Smooth muscle cell (in vitro differentiated cells): ENCODE results near the gene XCL1. TPM values are rescaled to one million over a fixed set of nuclear protein-coding genes. Genes with fewer than 3 reads are reported as not detected.

Experiments used
- DNase-seq: peaks from one replicate; lab custom pipeline; 2025; ENCODE audit not compliant: unreplicated experiment; lab: John Stamatoyannopoulos, UW
- H2AFZ ChIP-seq: fragments of 200-600 bp; sonication (generic); 2 replicates; pipeline ENCODE4 v1.6.0; 2016; ENCODE audit warnings: antibody characterized with exemption, low read depth, mild to moderate bottlenecking
- H3F3A ChIP-seq: fragments of 200-600 bp; sonication (generic); 2 replicates; pipeline ENCODE4 v1.6.0; 2017; ENCODE audit warnings: antibody characterized with exemption, low read depth
- H3K27ac ChIP-seq: fragments of 200-600 bp; sonication (generic); 2 replicates; pipeline ENCODE4 v1.5.1; 2016; ENCODE audit warnings: low read depth, mild to moderate bottlenecking
- H3K27me3 ChIP-seq: fragments of 200-600 bp; sonication (generic); 2 replicates; pipeline ENCODE4 v1.6.1; 2016; ENCODE audit warnings: low read depth, mild to moderate bottlenecking
- H3K36me3 ChIP-seq: fragments of 200-600 bp; sonication (generic); 2 replicates; pipeline ENCODE4 v1.5.1; 2016; ENCODE audit warnings: low read depth
- H3K4me1 ChIP-seq: fragments of 200-600 bp; sonication (generic); 2 replicates; pipeline ENCODE4 v1.5.1; 2016; ENCODE audit warnings: low read depth
- H3K4me2 ChIP-seq: fragments of 200-600 bp; sonication (generic); 2 replicates; pipeline ENCODE4 v1.6.0; 2016; ENCODE audit warnings: mild to moderate bottlenecking
- H3K4me3 ChIP-seq: fragments of 200-600 bp; sonication (generic); 2 replicates; pipeline ENCODE4 v1.5.1; 2016; ENCODE audit warnings: mild to moderate bottlenecking
- H3K79me2 ChIP-seq: fragments of 200-600 bp; sonication (generic); 2 replicates; pipeline ENCODE4 v1.6.0; 2016; ENCODE audit warnings: low read depth, mild to moderate bottlenecking
- H3K9ac ChIP-seq: fragments of 200-600 bp; sonication (generic); 2 replicates; pipeline ENCODE4 v1.6.0; 2016; ENCODE audit warnings: low read depth
- H3K9me3 ChIP-seq: fragments of 200-600 bp; sonication (generic); replicated peaks from 2 replicates; pipeline ENCODE4 v1.5.1; 2016; ENCODE audit warnings: low read depth
- H4K20me1 ChIP-seq: fragments of 200-600 bp; sonication (generic); 2 replicates; pipeline ENCODE4 v1.6.0; 2016; ENCODE audit warnings: low read depth
- WGBS: methylation state at CpG from one replicate; pipeline ENCODE4 v1.1.7; 2016; ENCODE audit warnings: low lambda C conversion rate; 5-methylcytosine and 5-hydroxymethylcytosine counted together
- polyA plus RNA-seq: library from polyadenylated mRNA; unstranded; fragments of >200 nt; fragmentation: Nextera tagmentation; extraction: Ambion mirVana; gene quantifications from 2 replicates; pipeline ENCODE4 v1.2.1, GENCODE V29; 2016
- total RNA-seq: library from RNA; depleted of rRNA; stranded (reverse); fragments of >200 nt; gene quantifications from 2 replicates; pipeline ENCODE4 v1.2.3, GENCODE V29; 2014
- TF ChIP-seq, protein P1 (sequence below): fragments of 200-600 bp; sonication (generic); IDR thresholded peaks from 2 replicates; pipeline ENCODE4 v1.5.1; 2017; ENCODE audit warnings: borderline replicate concordance, mild to moderate bottlenecking, antibody characterized with exemption; ENCODE audit not compliant: insufficient read depth, poor library complexity, severe bottlenecking

XCL1 gene
- total and polyA plus RNA-seq, 2 experiments from 2014 or later, result 0.45 TPM; not detected in 1

DNA sequence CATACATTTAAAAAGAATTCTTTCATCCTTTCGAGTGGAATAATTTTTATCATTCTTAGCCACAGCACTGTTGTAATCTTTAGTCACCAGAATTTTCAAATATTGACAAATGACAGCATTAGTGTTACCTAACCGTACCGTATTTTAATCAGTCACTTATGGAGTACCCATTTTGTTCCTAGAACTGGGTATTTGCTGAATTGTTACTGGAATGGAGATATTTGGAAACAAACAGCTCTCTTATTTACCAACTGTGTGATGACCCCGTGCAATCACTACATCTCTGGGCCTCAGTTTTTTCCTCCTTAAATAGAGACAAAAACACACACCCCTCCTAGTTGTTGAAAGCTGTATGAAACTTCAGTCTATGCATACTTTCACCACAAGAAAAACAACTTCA lies 24.7 kb upstream of the XCL1 start:
- H4K20me1 ChIP-seq, result no peaks in the 10 kb centered on the region
- 89% methylated on average over 4 of the region's 4 CpGs for WGBS
- H3K4me3 ChIP-seq, result no peak overlapping the region
- H3K79me2 ChIP-seq, result no peaks in the 10 kb centered on the region
- no peaks in the 10 kb centered on the region for H3K9me3 ChIP-seq
- H3K27ac ChIP-seq, result no peak overlapping the region
- no peak overlapping the region for H2AFZ ChIP-seq
- H3K4me2 ChIP-seq, result no peak overlapping the region
- H3F3A ChIP-seq, result no peaks in the 10 kb centered on the region
- H3K9ac ChIP-seq, result no peak overlapping the region
- no peaks in the 10 kb centered on the region for H3K36me3 ChIP-seq
- H3K27me3 ChIP-seq, result no peaks in the 10 kb centered on the region
- TF ChIP-seq, protein P1, sequence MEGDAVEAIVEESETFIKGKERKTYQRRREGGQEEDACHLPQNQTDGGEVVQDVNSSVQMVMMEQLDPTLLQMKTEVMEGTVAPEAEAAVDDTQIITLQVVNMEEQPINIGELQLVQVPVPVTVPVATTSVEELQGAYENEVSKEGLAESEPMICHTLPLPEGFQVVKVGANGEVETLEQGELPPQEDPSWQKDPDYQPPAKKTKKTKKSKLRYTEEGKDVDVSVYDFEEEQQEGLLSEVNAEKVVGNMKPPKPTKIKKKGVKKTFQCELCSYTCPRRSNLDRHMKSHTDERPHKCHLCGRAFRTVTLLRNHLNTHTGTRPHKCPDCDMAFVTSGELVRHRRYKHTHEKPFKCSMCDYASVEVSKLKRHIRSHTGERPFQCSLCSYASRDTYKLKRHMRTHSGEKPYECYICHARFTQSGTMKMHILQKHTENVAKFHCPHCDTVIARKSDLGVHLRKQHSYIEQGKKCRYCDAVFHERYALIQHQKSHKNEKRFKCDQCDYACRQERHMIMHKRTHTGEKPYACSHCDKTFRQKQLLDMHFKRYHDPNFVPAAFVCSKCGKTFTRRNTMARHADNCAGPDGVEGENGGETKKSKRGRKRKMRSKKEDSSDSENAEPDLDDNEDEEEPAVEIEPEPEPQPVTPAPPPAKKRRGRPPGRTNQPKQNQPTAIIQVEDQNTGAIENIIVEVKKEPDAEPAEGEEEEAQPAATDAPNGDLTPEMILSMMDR, result no peak
- H3K4me1 ChIP-seq, result no peaks in the 10 kb centered on the region
- DNase-seq, result no peak

DNA sequence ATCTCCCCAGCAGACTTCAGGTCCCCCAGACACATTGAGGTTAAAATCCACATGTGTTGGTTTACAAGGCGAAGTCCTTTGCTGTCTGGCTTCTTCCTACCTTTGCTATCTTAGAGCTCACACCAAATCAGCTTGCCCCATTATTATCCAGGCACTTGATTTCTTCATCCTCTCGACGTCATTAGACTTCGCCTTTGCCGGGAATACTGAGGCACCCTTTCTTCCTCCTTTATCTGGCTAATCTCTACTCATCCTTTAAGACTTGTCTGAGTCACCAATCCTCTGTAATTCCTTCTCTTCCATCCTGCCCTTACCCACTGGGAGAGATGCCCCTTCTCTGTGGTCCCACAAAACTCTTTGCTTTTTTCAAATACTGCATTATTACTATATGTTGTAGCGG lies 23.4 kb upstream of the XCL1 start:
- no peaks in the 10 kb centered on the region for H4K20me1 ChIP-seq

DNA sequence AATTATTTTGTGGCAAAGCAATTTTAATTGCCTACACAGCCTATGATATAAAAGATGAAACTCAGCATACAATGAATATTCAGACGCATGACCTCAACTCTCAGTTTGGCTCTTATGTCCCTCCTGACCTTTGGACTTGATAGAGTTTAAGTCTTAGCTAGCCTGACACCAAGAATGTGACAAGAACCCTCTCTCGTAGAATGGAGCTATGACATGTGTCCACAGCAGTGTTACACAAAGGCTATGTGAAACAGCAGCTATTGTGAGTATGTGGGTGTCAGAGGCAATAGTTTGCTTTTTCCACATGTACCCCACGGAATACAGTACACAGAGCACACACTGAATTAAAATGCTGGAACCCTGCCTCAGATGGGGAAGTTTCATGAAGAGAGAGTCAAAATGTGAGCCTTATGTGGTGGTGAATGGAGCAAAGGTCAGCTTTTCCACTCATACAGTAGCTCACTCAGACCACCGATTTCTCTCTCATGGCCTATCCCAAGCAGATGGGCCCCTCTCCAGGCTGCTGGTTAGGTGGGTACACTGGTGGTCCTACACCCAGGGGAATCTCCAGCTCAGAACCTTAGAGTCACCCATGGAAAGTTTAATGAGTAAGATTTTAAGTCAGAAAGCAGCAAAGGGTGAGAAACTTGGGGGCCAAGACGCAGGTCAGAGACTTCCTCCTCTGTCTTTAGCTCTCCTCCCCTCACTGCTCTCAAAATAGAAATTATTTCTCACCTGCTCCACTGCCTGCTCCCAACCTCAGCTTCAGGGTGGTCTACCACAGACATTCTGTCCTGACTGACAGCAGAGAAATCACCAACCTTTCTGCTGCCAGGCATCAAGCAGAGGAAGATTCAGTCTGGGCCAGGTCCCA lies 22.5 kb upstream of the XCL1 start:
- 79% methylated on average over 5 of the region's 5 CpGs for WGBS
- Histone ChIP-seq H3K4me1 (no peaks in the 10 kb centered on the region), H3K9ac (no peak overlapping the region), H3K27me3 (no peaks in the 10 kb centered on the region), H3K4me3 (no peak overlapping the region), H3K9me3 (no peaks in the 10 kb centered on the region), H2AFZ (no peak overlapping the region), H3K36me3 (no peaks in the 10 kb centered on the region), H3K4me2 (no peak overlapping the region), H4K20me1 (no peaks in the 10 kb centered on the region), H3F3A (no peaks in the 10 kb centered on the region), H3K79me2 (no peaks in the 10 kb centered on the region), H3K27ac (no peak overlapping the region)
- no peak for DNase-seq
- TF ChIP-seq, protein P1, result no peak

More for the DNA sequence above, 23.4 kb upstream of the XCL1 start:
- H3K4me3 ChIP-seq, result no peak overlapping the region
- no peaks in the 10 kb centered on the region for H3K9me3 ChIP-seq
- no peaks in the 10 kb centered on the region for H3K79me2 ChIP-seq
- H3K4me2 ChIP-seq, result no peak overlapping the region
- no peak overlapping the region for H3K27ac ChIP-seq
- TF ChIP-seq, protein P1, result no peak
- 67% methylated on average over 6 of the region's 6 CpGs for WGBS
- no peaks in the 10 kb centered on the region for H3K4me1 ChIP-seq
- H3F3A ChIP-seq, result no peaks in the 10 kb centered on the region
- no peak overlapping the region for H2AFZ ChIP-seq
- H3K9ac ChIP-seq, result no peak overlapping the region
- no peaks in the 10 kb centered on the region for H3K27me3 ChIP-seq
- no peaks in the 10 kb centered on the region for H3K36me3 ChIP-seq
- DNase-seq, result no peak
